Astrocyte (in vitro differentiated cells and primary cell): ENCODE measurements around the gene TSC22D3.

ENCODE experiments used
- EZH2 ChIP-seq: IDR thresholded peaks from 2 replicates; pipeline ENCODE4 v1.6.1; 2012; ENCODE audit warnings: mild to moderate bottlenecking, low read length, inconsistent platforms; ENCODE audit not compliant: insufficient read depth
- TF ChIP-seq, protein P1 (sequence below): IDR thresholded peaks from 2 replicates; pipeline ENCODE4 v1.5.1; 2011; ENCODE audit warnings: low read depth, mild to moderate bottlenecking, inconsistent platforms, low read length, moderate library complexity; ENCODE audit not compliant: insufficient read depth

DNA sequence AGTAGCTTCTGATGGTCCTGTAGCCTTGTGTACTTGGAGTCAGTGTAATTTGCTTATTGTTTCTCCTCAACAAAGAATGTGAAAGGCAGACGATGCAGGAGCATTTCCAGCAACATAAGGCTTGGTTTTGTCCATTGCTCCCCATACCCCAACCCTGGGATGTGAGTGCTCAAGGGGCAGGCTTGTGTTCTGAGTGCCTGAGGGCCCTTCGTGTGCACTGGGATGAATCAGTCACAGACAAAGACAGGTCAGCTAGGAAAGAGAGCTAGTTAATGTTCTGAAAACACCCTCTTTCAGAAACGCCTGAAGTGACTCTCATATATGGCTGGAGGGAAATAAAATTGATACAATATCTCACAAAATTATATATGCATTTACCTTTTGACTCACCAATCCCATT lies 88.1 kb downstream of the TSC22D3 start:
- TF ChIP-seq, protein P1, sequence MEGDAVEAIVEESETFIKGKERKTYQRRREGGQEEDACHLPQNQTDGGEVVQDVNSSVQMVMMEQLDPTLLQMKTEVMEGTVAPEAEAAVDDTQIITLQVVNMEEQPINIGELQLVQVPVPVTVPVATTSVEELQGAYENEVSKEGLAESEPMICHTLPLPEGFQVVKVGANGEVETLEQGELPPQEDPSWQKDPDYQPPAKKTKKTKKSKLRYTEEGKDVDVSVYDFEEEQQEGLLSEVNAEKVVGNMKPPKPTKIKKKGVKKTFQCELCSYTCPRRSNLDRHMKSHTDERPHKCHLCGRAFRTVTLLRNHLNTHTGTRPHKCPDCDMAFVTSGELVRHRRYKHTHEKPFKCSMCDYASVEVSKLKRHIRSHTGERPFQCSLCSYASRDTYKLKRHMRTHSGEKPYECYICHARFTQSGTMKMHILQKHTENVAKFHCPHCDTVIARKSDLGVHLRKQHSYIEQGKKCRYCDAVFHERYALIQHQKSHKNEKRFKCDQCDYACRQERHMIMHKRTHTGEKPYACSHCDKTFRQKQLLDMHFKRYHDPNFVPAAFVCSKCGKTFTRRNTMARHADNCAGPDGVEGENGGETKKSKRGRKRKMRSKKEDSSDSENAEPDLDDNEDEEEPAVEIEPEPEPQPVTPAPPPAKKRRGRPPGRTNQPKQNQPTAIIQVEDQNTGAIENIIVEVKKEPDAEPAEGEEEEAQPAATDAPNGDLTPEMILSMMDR, result no peak
- no peak for TF ChIP-seq EZH2
